ENCODE results near the gene KDELR3.

- TF ChIP-seq SUPT20H (IDR thresholded peaks at IDR 0.05; ENCODE audit: borderline replicate concordance, control insufficient read depth, low read depth, low read length) (no peak), POLR2A (IDR thresholded peaks at IDR 0.05; ENCODE audit: low read depth, low read length) (no peak), CTCF (IDR thresholded peaks at IDR 0.05 in 2 of 3, conservative IDR thresholded peaks at IDR 0.05 in 1 of 3; ENCODE audit: control insufficient read depth in 2 of 3, extremely low read depth in 1 of 3, insufficient read depth in 1 of 3, low read depth in 3 of 3, low read length in 3 of 3) (no peak), ZNF207 (IDR thresholded peaks at IDR 0.05; ENCODE audit: borderline replicate concordance) (no peak), HDAC6 (IDR thresholded peaks at IDR 0.05; ENCODE audit: unreplicated experiment) (no peak), E2F4 (IDR thresholded peaks at IDR 0.05; ENCODE audit: low read depth, low read length) (no peak), SREBF2 (IDR thresholded peaks at IDR 0.05; ENCODE audit: low read length) (no peak), SPI1 (IDR thresholded peaks at IDR 0.05; ENCODE audit: borderline replicate concordance, insufficient read depth, low read depth, low read length) (no peak)
Measured at GRCh38 chr22:38531251-38531938, 63.5 kb downstream of the KDELR3 start.
